Middle frontal gyrus (tissue), 1 donor: ENCODE data around the gene GPR152.
"Not testable (repeated sequence)": the region's sequence is repeated elsewhere in the genome, so short reads cannot be mapped to it uniquely, and the experiment has no call there.

ENCODE experiments used
- DNase-seq: peaks from one replicate; pipeline ENCODE4 v3.0.0-alpha.2; 2015; ENCODE audit warnings: low spot score; ENCODE audit errors: extremely low spot score

The GPR152 gene

GRCh38 chr11:67489885-67490726 lies 37.6 kb upstream of the GPR152 start:
- DNase-seq: no peak

GRCh38 chr11:67489203-67489884 lies 36.8 kb upstream of the GPR152 start:
- DNase-seq: no peak

- no peak for DNase-seq
Observed at GRCh38 chr11:67486481-67487195, 34.1 kb upstream of the GPR152 start.

- not testable (repeated sequence) for DNase-seq
Observed at GRCh38 chr11:67485873-67486361, 33.4 kb upstream of the GPR152 start.

- no peak for DNase-seq
Observed at GRCh38 chr11:67484847-67485311, 32.4 kb upstream of the GPR152 start.

- no peak for DNase-seq
Observed at GRCh38 chr11:67483831-67484665, 31.5 kb upstream of the GPR152 start.

- peak; percentile 97 for DNase-seq
Observed at GRCh38 chr11:67482827-67483798, 30.6 kb upstream of the GPR152 start, which contains the start of gene AIP. AIP (plus strand) TSS chr11:67483026; CDS start chr11:67483159, 133 bp downstream.

GRCh38 chr11:67482275-67482826 lies 29.8 kb upstream of the GPR152 start:
- no peak for DNase-seq

GRCh38 chr11:67477344-67478050 lies 25.0 kb upstream of the GPR152 start:
- DNase-seq: not testable (repeated sequence)

GRCh38 chr11:67476692-67477091 lies 24.2 kb upstream of the GPR152 start:
- not testable (repeated sequence) for DNase-seq

- no peak for DNase-seq
Observed at GRCh38 chr11:67472882-67473281, 20.4 kb upstream of the GPR152 start.

- no peak for DNase-seq
Observed at GRCh38 chr11:67470337-67471002, 17.9 kb upstream of the GPR152 start.

- no peak for DNase-seq
Observed at GRCh38 chr11:67469508-67469811, 16.9 kb upstream of the GPR152 start.

- DNase-seq: peak; percentile 90
Observed at GRCh38 chr11:67468759-67469507, 16.4 kb upstream of the GPR152 start, which contains the start of gene TMEM134. TMEM134 (minus strand) TSS chr11:67469251; CDS start chr11:67469192, 59 bp downstream.

- no peak for DNase-seq
Observed at GRCh38 chr11:67468456-67468758, 15.9 kb upstream of the GPR152 start.

- DNase-seq: peak; percentile 7
Observed at GRCh38 chr11:67468056-67468455, 15.5 kb upstream of the GPR152 start.

- DNase-seq: no peak
Observed at GRCh38 chr11:67466962-67467771, 14.6 kb upstream of the GPR152 start.
